Heart right ventricle (tissue), 16 donors: ENCODE data around the gene OR4D11. TPM values are rescaled to one million over a fixed set of nuclear protein-coding genes. Genes with fewer than 3 reads are reported as not detected.

Experiments used
- ATAC-seq, 8 donors: fragments of 200-7000 bp; cut with Tn5 transposase; one replicate each; pipeline ENCODE4 v1.9.1; 2020; ENCODE audit warnings: mild to moderate bottlenecking in 8 of 8, moderate library complexity in 8 of 8, moderate number of reproducible peaks in 1 of 8
- DNase-seq, 2 donors: peaks; one replicate each; pipeline ENCODE4 v3.0.0-alpha.2; 2020
- H3K27ac ChIP-seq, 10 donors: fragments of 200-600 bp; sonication (generic) in 2 of 10; one replicate each; pipeline versions ENCODE4 v1.5.0 to v1.8.0; 2020 to 2022; ENCODE audit warnings: mild to moderate bottlenecking in 3 of 10
- H3K27me3 ChIP-seq, 7 donors: fragments of 200-600 bp; one replicate each; pipeline ENCODE4 v1.8.0; 2021 to 2022; ENCODE audit warnings: mild to moderate bottlenecking in 2 of 7
- H3K36me3 ChIP-seq, 9 donors: fragments of 200-600 bp; sonication (generic) in 1 of 9; one replicate each; pipeline versions ENCODE4 v1.5.0 to v1.8.0; 2020 to 2022; ENCODE audit warnings: mild to moderate bottlenecking in 2 of 9
- H3K4me1 ChIP-seq, 9 donors: fragments of 200-600 bp; sonication (generic) in 1 of 9; one replicate each; pipeline versions ENCODE4 v1.5.0 to v1.8.0; 2020 to 2022; ENCODE audit warnings: mild to moderate bottlenecking in 4 of 9
- H3K4me3 ChIP-seq, 10 donors: fragments of 200-600 bp; sonication (generic) in 2 of 10; one replicate each; pipeline versions ENCODE4 v1.5.0 to v1.8.0; 2020 to 2022; ENCODE audit warnings: mild to moderate bottlenecking in 7 of 10, moderate library complexity in 2 of 10
- H3K9me3 ChIP-seq, 11 donors: fragments of 200-600 bp in 10 of 11; sonication (generic) in 2 of 11; one replicate each; pipeline versions ENCODE4 v1.5.0 to v1.8.0; 2013 to 2022; ENCODE audit warnings: mild to moderate bottlenecking in 2 of 11, control low read depth in 1 of 11, moderate library complexity in 1 of 11
- WGBS, 2 donors: extraction: QIAGEN DNeasy Blood & Tissue Kit; methylation state at CpG; one replicate each; pipeline ENCODE4 v1.1.7; 2013; ENCODE audit warnings: inconsistent platforms in 1 of 2; 5-methylcytosine and 5-hydroxymethylcytosine counted together
- intact Hi-C, 10 donors: fragments of 100-400 bp; cut with DNase I; formaldehyde crosslinking; loops; one replicate each; pipeline versions ENCODE4 v1.11.1 to v1.14.2; 2022
- polyA plus RNA-seq, 2 donors: library from polyadenylated mRNA; stranded (reverse); fragments of 200-250 nt; gene quantifications; one replicate each; pipeline ENCODE4 v1.2.3, GENCODE V29; 2013
- total RNA-seq, 10 donors: library from RNA; stranded (reverse); fragmentation: NEBNext Ultra II Directional in 3 of 10; extraction: Animal tissue kit (Norgen Biotek cat#: 25700) in 3 of 10; gene quantifications; one replicate each; pipeline versions ENCODE4 v1.2.1 to v1.2.4, GENCODE V29; 2021 to 2023
- TF ChIP-seq, protein P1 (sequence below), 9 donors: fragments of 200-600 bp; sonication (generic) in 2 of 9; IDR thresholded peaks; one replicate each; pipeline versions ENCODE4 v1.5.0 to v1.8.0; 2021 to 2022; ENCODE audit warnings: antibody characterized with exemption in 9 of 9, mild to moderate bottlenecking in 5 of 9, moderate library complexity in 1 of 9
- donor health status: Arrhythmogenic right ventricular cardiomyopathy.
- donor health status: ischemic (EF 13 %, LVEDD 7.1; RV severe dilation, severe dysfunction).
- donor health status: healthy with polysubstance abuse.
- donor health status: DM: no; HTN: yes; CAD: no.
- donor health status: DM: no; HTN: no; CAD: no.
- donor health status: ischemic (EF 25% LVEDD 6.9; RV normal size, moderate dysfunction).
- donor health status: ischemic (EF 25% LVEDD 5.7; RV mildly dilated, moderate dysfunction).
- donor health status: healthy.
- donor health status: DM: yes; HTN: yes; CAD: no.
- donor health status: Ischemic cardiomyopathy.
- donor health status: ischemic (EF 35%, LVEDD 5.7; RV mildly dilated, moderate dysfunction).
- donor health status: nonischemic (EF 11% LVEDD 7.7; RV severe dilation, severe dysfunction).
- donor health status: DM: yes; HTN: yes; CAD: no.
- donor health status: PGD.
- donor health status: ischemic (EF 29% LVEDD 5.4; RV normal size, mild dysfunction).
- donor health status: nonischemic (EF 23%, LVEDD 6.1; RV moderate dilation, normal function).

The OR4D11 gene
- total and polyA plus RNA-seq, 12 donors, result not detected

DNA sequence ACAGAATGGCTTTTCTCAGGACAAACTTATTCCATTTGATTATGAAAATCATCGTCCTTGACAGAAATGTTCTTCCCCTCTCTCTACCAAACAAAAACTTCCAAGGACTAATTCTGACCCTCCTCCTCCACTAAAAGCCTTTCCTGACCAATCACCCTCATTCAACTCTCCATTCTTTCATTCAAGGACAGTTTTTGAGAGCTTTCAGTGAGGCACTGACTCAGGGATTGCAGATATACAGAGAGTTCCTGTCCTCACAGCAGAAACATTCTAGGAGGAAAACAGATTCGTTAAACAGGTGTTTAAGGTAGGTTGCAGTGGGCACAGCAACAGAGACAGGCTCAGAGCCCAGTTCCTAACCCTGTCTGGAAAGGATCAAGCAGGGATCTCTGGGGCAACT, 49.5 kb downstream of the OR4D11 start:
- no peak overlapping the region for H3K27ac ChIP-seq
- TF ChIP-seq, protein P1, sequence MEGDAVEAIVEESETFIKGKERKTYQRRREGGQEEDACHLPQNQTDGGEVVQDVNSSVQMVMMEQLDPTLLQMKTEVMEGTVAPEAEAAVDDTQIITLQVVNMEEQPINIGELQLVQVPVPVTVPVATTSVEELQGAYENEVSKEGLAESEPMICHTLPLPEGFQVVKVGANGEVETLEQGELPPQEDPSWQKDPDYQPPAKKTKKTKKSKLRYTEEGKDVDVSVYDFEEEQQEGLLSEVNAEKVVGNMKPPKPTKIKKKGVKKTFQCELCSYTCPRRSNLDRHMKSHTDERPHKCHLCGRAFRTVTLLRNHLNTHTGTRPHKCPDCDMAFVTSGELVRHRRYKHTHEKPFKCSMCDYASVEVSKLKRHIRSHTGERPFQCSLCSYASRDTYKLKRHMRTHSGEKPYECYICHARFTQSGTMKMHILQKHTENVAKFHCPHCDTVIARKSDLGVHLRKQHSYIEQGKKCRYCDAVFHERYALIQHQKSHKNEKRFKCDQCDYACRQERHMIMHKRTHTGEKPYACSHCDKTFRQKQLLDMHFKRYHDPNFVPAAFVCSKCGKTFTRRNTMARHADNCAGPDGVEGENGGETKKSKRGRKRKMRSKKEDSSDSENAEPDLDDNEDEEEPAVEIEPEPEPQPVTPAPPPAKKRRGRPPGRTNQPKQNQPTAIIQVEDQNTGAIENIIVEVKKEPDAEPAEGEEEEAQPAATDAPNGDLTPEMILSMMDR (IDR thresholded peaks at IDR 0.05), result no peak

DNA sequence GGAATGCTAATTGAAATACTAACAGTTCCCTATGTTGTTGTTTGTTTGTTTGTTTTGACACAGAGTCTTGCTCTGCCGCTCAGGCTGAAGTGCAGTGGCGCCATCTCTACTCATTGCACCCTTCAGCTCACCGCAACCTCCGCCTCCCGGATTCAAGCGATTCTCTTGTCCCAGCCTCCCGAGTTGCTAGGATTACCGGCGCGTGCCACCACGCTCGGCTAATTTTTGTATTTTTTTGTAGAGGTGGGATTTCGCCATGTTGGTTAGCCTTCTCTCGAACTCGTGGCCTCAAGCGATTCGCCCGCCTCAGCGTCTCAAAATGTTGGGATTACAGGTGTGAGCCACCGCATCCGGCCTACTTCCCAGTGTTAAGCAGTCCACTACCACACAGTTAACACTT, 49.9 kb downstream of the OR4D11 start:
- 96 to 97% methylated on average over 21 of the region's 21 CpGs for WGBS, 2 donors
- intact Hi-C loops, result loop anchor here in 4 of 10 donors (5.0 to 10.0 kb wide), 4 partner anchors 64 to 979 kb away; partner anchors contain the start of genes PATL1 (in 3 of the 4), LPXN (in 1 of the 4), OSBP (in 1 of the 4) and ZFP91 (in 1 of the 4)
- no peak for ATAC-seq
- no peak for DNase-seq
- Histone ChIP-seq H3K4me1 (peaks cover 0 to 49% (median 20%) of the 10 kb centered on the region in 9 donors), H3K27ac (no peak overlapping the region), H3K9me3 (no peaks in the 10 kb centered on the region), H3K36me3 (no peaks in the 10 kb centered on the region), H3K4me3 (no peak overlapping the region), H3K27me3 (no peaks in the 10 kb centered on the region)
- TF ChIP-seq, protein P1 (IDR thresholded peaks at IDR 0.05), result no peak

More for the DNA sequence above, 49.5 kb downstream of the OR4D11 start:
- Histone ChIP-seq H3K36me3 (no peaks in the 10 kb centered on the region), H3K27me3 (no peaks in the 10 kb centered on the region), H3K9me3 (no peaks in the 10 kb centered on the region), H3K4me1 (peaks cover 0 to 52% (median 23%) of the 10 kb centered on the region in 9 donors), H3K4me3 (no peak overlapping the region)
- intact Hi-C loops, result loop anchor here in 4 of 10 donors (5.0 to 10.0 kb wide), 4 partner anchors 64 to 978 kb away; partner anchors contain the start of genes PATL1 (in 3 of the 4), LPXN (in 1 of the 4), OSBP (in 1 of the 4) and ZFP91 (in 1 of the 4)
- ATAC-seq (no peak), DNase-seq (no peak)
- WGBS, 2 donors, result 41 to 64% methylated on average over 2 of the region's 2 CpGs

Other genes with a start within 250 kb of the OR4D11 start
- gene OR5AN1, start 144.7 kb upstream of the OR4D11 start, total RNA-seq, result not detected
- not detected for gene OR5AN1, start 144.7 kb upstream of the OR4D11 start, polyA plus RNA-seq
- not detected for gene OR5A2, start 77.2 kb upstream of the OR4D11 start, total RNA-seq
- not detected for gene OR5A2, start 77.2 kb upstream of the OR4D11 start, polyA plus RNA-seq
- gene OR5A1, start 67.1 kb upstream of the OR4D11 start, total RNA-seq, result not detected
- not detected for gene OR5A1, start 67.1 kb upstream of the OR4D11 start, polyA plus RNA-seq
- not detected for gene OR4D6, start 46.6 kb upstream of the OR4D11 start, total RNA-seq
- not detected for gene OR4D6, start 46.6 kb upstream of the OR4D11 start, polyA plus RNA-seq
- gene OR4D10, start 30.3 kb upstream of the OR4D11 start, total RNA-seq, result not detected
- not detected for gene OR4D10, start 30.3 kb upstream of the OR4D11 start, polyA plus RNA-seq
- not detected for gene OR4D9, start 8.0 kb downstream of the OR4D11 start, total RNA-seq
- gene OR4D9, start 8.0 kb downstream of the OR4D11 start, polyA plus RNA-seq, result not detected
- 10 to 100 TPM; 30.2 to 46.8 (median 39.3) TPM for gene OSBP, start 112.2 kb downstream of the OR4D11 start, total RNA-seq
- gene OSBP, start 112.2 kb downstream of the OR4D11 start, polyA plus RNA-seq, result 10 to 100 TPM; 11.2 to 13.8 TPM
- gene PATL1, start 165.5 kb downstream of the OR4D11 start, total RNA-seq, result 10 to 100 TPM; 20.2 to 30.4 (median 25.2) TPM
- 10 to 100 TPM in 1 of 2 donors, 1 to 10 TPM in 1; 9.0 to 13.8 TPM for gene PATL1, start 165.5 kb downstream of the OR4D11 start, polyA plus RNA-seq
- gene OR10V1, start 210.3 kb downstream of the OR4D11 start, total RNA-seq, result not detected
- not detected for gene OR10V1, start 210.3 kb downstream of the OR4D11 start, polyA plus RNA-seq